ENCODE measurements around the gene MCC. TPM values are rescaled to one million over a fixed set of nuclear protein-coding genes. Genes with fewer than 3 reads are reported as not detected.

Gene MCC
- total RNA-seq, 1 donor from 2014 or later, result 26.9 TPM

- no peak for DNase-seq (ENCODE audit: low read depth)
- H4K20me1 ChIP-seq (ENCODE audit: insufficient read depth, low read length), result peaks cover 29% of the 10 kb centered on the region
- H2AFZ ChIP-seq (ENCODE audit: low read depth, low read length), result no peak overlapping the region
- H3K27ac ChIP-seq (ENCODE audit: low read depth, low read length), result no peak overlapping the region
- Mint-ChIP-seq H3K9me3 (ENCODE audit: unreplicated experiment) (no peaks in the 10 kb centered on the region), H3K27ac (ENCODE audit: unreplicated experiment) (no peak overlapping the region), H3K4me1 (ENCODE audit: low read depth, unreplicated experiment) (peaks cover 6% of the 10 kb centered on the region), H3K4me3 (ENCODE audit: unreplicated experiment) (no peak overlapping the region), H3K36me3 (ENCODE audit: low read depth, unreplicated experiment) (peaks cover 3% of the 10 kb centered on the region), H3K27me3 (ENCODE audit: low read depth, unreplicated experiment) (no peaks in the 10 kb centered on the region)
- H3K4me1 ChIP-seq (ENCODE audit: insufficient read depth, low read length), result no peaks in the 10 kb centered on the region
- H3K4me2 ChIP-seq (ENCODE audit: low read length), result no peak overlapping the region
- no peak for FAIRE-seq
- H3K9me3 ChIP-seq (ENCODE audit: insufficient read depth, low read depth, low read length), result no peaks in the 10 kb centered on the region
- H3K9ac ChIP-seq (ENCODE audit: low read length), result no peak overlapping the region
- H3K79me2 ChIP-seq (ENCODE audit: insufficient read depth, low read length), result peaks cover under 1% of the 10 kb centered on the region
- H3K27me3 ChIP-seq (ENCODE audit: insufficient read depth, low read length), result peaks cover 8% of the 10 kb centered on the region
- no peaks in the 10 kb centered on the region for H3K36me3 ChIP-seq (ENCODE audit: insufficient read depth, low read length)
- TF ChIP-seq CTCF (IDR thresholded peaks at IDR 0.05; ENCODE audit: insufficient read depth, low read depth, low read length), result no peak
- no peak for TF ChIP-seq EZH2 (IDR thresholded peaks at IDR 0.05; ENCODE audit: insufficient read depth, low read length)
- no peak overlapping the region for H3K4me3 ChIP-seq (ENCODE audit: insufficient read depth, low read depth, low read length)
These were observed 311.5 kb downstream of the MCC start for GRCh38 chr5:113176734-113177133.

- DNase-seq (ENCODE audit: low read depth) (no peak), FAIRE-seq (no peak)
- no peaks in the 10 kb centered on the region for H3K4me1 ChIP-seq (ENCODE audit: insufficient read depth, low read length)
- H3K9me3 ChIP-seq (ENCODE audit: insufficient read depth, low read depth, low read length), result no peaks in the 10 kb centered on the region
- no peak for TF ChIP-seq EZH2 (IDR thresholded peaks at IDR 0.05; ENCODE audit: insufficient read depth, low read length)
- no peak for TF ChIP-seq CTCF (IDR thresholded peaks at IDR 0.05; ENCODE audit: insufficient read depth, low read depth, low read length)
- peaks cover 8% of the 10 kb centered on the region for H3K27me3 ChIP-seq (ENCODE audit: insufficient read depth, low read length)
- no peak overlapping the region for H2AFZ ChIP-seq (ENCODE audit: low read depth, low read length)
- Mint-ChIP-seq H3K27me3 (ENCODE audit: low read depth, unreplicated experiment) (no peaks in the 10 kb centered on the region), H3K27ac (ENCODE audit: unreplicated experiment) (no peak overlapping the region), H3K4me1 (ENCODE audit: low read depth, unreplicated experiment) (peaks cover 6% of the 10 kb centered on the region), H3K9me3 (ENCODE audit: unreplicated experiment) (no peaks in the 10 kb centered on the region), H3K36me3 (ENCODE audit: low read depth, unreplicated experiment) (peaks cover 3% of the 10 kb centered on the region), H3K4me3 (ENCODE audit: unreplicated experiment) (no peak overlapping the region)
- H3K9ac ChIP-seq (ENCODE audit: low read length), result no peak overlapping the region
- H3K36me3 ChIP-seq (ENCODE audit: insufficient read depth, low read length), result no peaks in the 10 kb centered on the region
- H3K27ac ChIP-seq (ENCODE audit: low read depth, low read length), result no peak overlapping the region
- H3K4me2 ChIP-seq (ENCODE audit: low read length), result no peak overlapping the region
- H3K79me2 ChIP-seq (ENCODE audit: insufficient read depth, low read length), result peaks cover 3% of the 10 kb centered on the region
- H3K4me3 ChIP-seq (ENCODE audit: insufficient read depth, low read depth, low read length), result no peak overlapping the region
- H4K20me1 ChIP-seq (ENCODE audit: insufficient read depth, low read length), result peaks cover 33% of the 10 kb centered on the region
These were observed 312.1 kb downstream of the MCC start for GRCh38 chr5:113176196-113176595.

GRCh38 chr5:113172231-113172826 lies 315.9 kb downstream of the MCC start:
- peaks cover 3% of the 10 kb centered on the region for H3K79me2 ChIP-seq (ENCODE audit: insufficient read depth, low read length)
- DNase-seq (ENCODE audit: low read depth) (no peak), FAIRE-seq (no peak)
- H3K36me3 ChIP-seq (ENCODE audit: insufficient read depth, low read length), result no peaks in the 10 kb centered on the region
- no peak overlapping the region for H3K9ac ChIP-seq (ENCODE audit: low read length)
- Mint-ChIP-seq H3K4me3 (ENCODE audit: unreplicated experiment) (no peak overlapping the region), H3K27me3 (ENCODE audit: low read depth, unreplicated experiment) (no peaks in the 10 kb centered on the region), H3K4me1 (ENCODE audit: low read depth, unreplicated experiment) (peaks cover 34% of the 10 kb centered on the region), H3K9me3 (ENCODE audit: unreplicated experiment) (no peaks in the 10 kb centered on the region), H3K27ac (ENCODE audit: unreplicated experiment) (no peak overlapping the region), H3K36me3 (ENCODE audit: low read depth, unreplicated experiment) (peaks cover 3% of the 10 kb centered on the region)
- no peak overlapping the region for H3K4me2 ChIP-seq (ENCODE audit: low read length)
- H3K9me3 ChIP-seq (ENCODE audit: insufficient read depth, low read depth, low read length), result no peaks in the 10 kb centered on the region
- H3K4me1 ChIP-seq (ENCODE audit: insufficient read depth, low read length), result peaks cover 10% of the 10 kb centered on the region
- no peak overlapping the region for H2AFZ ChIP-seq (ENCODE audit: low read depth, low read length)
- TF ChIP-seq EZH2 (IDR thresholded peaks at IDR 0.05; ENCODE audit: insufficient read depth, low read length) (no peak), CTCF (IDR thresholded peaks at IDR 0.05; ENCODE audit: insufficient read depth, low read depth, low read length) (no peak)
- H4K20me1 ChIP-seq (ENCODE audit: insufficient read depth, low read length), result peaks cover 27% of the 10 kb centered on the region
- no peak overlapping the region for H3K27ac ChIP-seq (ENCODE audit: low read depth, low read length)
- H3K27me3 ChIP-seq (ENCODE audit: insufficient read depth, low read length), result peaks cover 19% of the 10 kb centered on the region
- H3K4me3 ChIP-seq (ENCODE audit: insufficient read depth, low read depth, low read length), result no peak overlapping the region
